ENCODE data around the gene HEATR5A.

DNA sequence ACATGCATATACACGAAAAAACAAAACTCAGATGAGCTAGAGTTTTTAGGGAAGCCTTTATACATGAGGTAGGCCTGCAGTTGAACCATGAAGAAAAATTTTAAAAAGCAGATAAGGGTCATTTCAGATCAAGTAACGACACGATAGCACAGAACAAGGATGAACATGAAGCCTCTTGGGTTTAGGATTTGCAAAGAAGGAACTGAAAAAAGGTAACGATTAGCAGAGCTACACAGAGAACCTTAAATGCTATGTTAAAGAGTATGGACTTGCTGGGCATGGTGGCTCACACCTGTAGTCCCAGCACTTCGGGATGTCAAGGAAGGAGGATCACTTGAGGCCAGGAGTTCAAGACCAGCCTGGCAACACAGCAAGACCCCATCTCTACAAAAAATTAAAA lies 116.7 kb downstream of the HEATR5A start:
- TF ChIP-seq GTF2E2 (tag; IDR thresholded peaks at IDR 0.05) = no peak
- no peak for TF ChIP-seq JUN (IDR thresholded peaks at IDR 0.05; ENCODE audit: borderline replicate concordance, low read depth, low read length)
- TF ChIP-seq JUN (CRISPR knock-in tag; IDR thresholded peaks at IDR 0.05; ENCODE audit: borderline replicate concordance) = no peak
- TF ChIP-seq, protein P1, sequence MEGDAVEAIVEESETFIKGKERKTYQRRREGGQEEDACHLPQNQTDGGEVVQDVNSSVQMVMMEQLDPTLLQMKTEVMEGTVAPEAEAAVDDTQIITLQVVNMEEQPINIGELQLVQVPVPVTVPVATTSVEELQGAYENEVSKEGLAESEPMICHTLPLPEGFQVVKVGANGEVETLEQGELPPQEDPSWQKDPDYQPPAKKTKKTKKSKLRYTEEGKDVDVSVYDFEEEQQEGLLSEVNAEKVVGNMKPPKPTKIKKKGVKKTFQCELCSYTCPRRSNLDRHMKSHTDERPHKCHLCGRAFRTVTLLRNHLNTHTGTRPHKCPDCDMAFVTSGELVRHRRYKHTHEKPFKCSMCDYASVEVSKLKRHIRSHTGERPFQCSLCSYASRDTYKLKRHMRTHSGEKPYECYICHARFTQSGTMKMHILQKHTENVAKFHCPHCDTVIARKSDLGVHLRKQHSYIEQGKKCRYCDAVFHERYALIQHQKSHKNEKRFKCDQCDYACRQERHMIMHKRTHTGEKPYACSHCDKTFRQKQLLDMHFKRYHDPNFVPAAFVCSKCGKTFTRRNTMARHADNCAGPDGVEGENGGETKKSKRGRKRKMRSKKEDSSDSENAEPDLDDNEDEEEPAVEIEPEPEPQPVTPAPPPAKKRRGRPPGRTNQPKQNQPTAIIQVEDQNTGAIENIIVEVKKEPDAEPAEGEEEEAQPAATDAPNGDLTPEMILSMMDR (IDR thresholded peaks at IDR 0.05 in 2 of 3, conservative IDR thresholded peaks at IDR 0.05 in 1 of 3; ENCODE audit: insufficient read depth in 2 of 3, low read depth in 1 of 3, low read length in 3 of 3) = no peak
- no peak for TF ChIP-seq EZH2 (IDR thresholded peaks at IDR 0.05; ENCODE audit: borderline replicate concordance, low read depth, low read length)
- TF ChIP-seq PTBP1 (IDR thresholded peaks at IDR 0.05; ENCODE audit: low read depth, low read length) = no peak
- TF ChIP-seq POLR2AphosphoS5 (IDR thresholded peaks at IDR 0.05; ENCODE audit: control insufficient read depth, insufficient read depth, low read depth, low read length) = no peak
- TF ChIP-seq MAFK (IDR thresholded peaks at IDR 0.05; ENCODE audit: low read length) = no peak
- no peak for TF ChIP-seq POLR2A (conservative IDR thresholded peaks at IDR 0.05)
- TF ChIP-seq ZNF224 (CRISPR knock-in tag; IDR thresholded peaks at IDR 0.05) = no peak
- TF ChIP-seq, protein P2, sequence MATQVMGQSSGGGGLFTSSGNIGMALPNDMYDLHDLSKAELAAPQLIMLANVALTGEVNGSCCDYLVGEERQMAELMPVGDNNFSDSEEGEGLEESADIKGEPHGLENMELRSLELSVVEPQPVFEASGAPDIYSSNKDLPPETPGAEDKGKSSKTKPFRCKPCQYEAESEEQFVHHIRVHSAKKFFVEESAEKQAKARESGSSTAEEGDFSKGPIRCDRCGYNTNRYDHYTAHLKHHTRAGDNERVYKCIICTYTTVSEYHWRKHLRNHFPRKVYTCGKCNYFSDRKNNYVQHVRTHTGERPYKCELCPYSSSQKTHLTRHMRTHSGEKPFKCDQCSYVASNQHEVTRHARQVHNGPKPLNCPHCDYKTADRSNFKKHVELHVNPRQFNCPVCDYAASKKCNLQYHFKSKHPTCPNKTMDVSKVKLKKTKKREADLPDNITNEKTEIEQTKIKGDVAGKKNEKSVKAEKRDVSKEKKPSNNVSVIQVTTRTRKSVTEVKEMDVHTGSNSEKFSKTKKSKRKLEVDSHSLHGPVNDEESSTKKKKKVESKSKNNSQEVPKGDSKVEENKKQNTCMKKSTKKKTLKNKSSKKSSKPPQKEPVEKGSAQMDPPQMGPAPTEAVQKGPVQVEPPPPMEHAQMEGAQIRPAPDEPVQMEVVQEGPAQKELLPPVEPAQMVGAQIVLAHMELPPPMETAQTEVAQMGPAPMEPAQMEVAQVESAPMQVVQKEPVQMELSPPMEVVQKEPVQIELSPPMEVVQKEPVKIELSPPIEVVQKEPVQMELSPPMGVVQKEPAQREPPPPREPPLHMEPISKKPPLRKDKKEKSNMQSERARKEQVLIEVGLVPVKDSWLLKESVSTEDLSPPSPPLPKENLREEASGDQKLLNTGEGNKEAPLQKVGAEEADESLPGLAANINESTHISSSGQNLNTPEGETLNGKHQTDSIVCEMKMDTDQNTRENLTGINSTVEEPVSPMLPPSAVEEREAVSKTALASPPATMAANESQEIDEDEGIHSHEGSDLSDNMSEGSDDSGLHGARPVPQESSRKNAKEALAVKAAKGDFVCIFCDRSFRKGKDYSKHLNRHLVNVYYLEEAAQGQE (IDR thresholded peaks at IDR 0.05; ENCODE audit: borderline replicate concordance) = no peak
- TF ChIP-seq, protein P2 (CRISPR knock-in tag; IDR thresholded peaks at IDR 0.05; ENCODE audit: low read depth) = no peak
- TF ChIP-seq FOXP1 (CRISPR knock-in tag; IDR thresholded peaks at IDR 0.05) = no peak
- TF ChIP-seq, protein P3, sequence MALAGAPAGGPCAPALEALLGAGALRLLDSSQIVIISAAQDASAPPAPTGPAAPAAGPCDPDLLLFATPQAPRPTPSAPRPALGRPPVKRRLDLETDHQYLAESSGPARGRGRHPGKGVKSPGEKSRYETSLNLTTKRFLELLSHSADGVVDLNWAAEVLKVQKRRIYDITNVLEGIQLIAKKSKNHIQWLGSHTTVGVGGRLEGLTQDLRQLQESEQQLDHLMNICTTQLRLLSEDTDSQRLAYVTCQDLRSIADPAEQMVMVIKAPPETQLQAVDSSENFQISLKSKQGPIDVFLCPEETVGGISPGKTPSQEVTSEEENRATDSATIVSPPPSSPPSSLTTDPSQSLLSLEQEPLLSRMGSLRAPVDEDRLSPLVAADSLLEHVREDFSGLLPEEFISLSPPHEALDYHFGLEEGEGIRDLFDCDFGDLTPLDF (CRISPR knock-in tag; IDR thresholded peaks at IDR 0.05) = no peak
- TF ChIP-seq, protein P4, sequence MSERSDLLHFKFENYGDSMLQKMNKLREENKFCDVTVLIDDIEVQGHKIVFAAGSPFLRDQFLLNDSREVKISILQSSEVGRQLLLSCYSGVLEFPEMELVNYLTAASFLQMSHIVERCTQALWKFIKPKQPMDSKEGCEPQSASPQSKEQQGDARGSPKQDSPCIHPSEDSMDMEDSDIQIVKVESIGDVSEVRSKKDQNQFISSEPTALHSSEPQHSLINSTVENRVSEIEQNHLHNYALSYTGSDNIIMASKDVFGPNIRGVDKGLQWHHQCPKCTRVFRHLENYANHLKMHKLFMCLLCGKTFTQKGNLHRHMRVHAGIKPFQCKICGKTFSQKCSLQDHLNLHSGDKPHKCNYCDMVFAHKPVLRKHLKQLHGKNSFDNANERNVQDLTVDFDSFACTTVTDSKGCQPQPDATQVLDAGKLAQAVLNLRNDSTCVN (CRISPR knock-in tag; IDR thresholded peaks at IDR 0.05) = no peak
